GM11168 (cell line): ENCODE measurements around the gene BARD1.

ENCODE experiments used
- in situ Hi-C: fragments of 300-500 bp; cut with MboI; formaldehyde crosslinking; loops from one replicate; pipeline ENCODE4 v1.12.0; 2022; ENCODE audit warnings: low sequenced_read_pairs; ENCODE audit not compliant: unreplicated experiment

Gene BARD1

GRCh38 chr2:214679736-214680135 lies 129.7 kb downstream of the BARD1 start:
- in situ Hi-C loops: no loop called here

GRCh38 chr2:214676421-214677089 lies 132.9 kb downstream of the BARD1 start:
- in situ Hi-C loops: no loop called here
